K562 (cell line): ENCODE measurements around the gene ENC1. TPM values are rescaled to one million over a fixed set of nuclear protein-coding genes. Genes with fewer than 3 reads are reported as not detected.
A peak's percentile ranks its signal among the peaks of the same experiment; 100 is the strongest.

Experiments
- FOXM1 ChIP-seq, 2 experiments: fragments of 450-650 bp in 1 of 2; sonication (generic) in 1 of 2; formaldehyde crosslinking in 1 of 2; IDR thresholded peaks; 2 replicates each; pipeline versions ENCODE4 v1.6.1 to v1.9.0; 2017 to 2022; ENCODE audit warnings: low read depth in 2 of 2, mild to moderate bottlenecking in 2 of 2, missing genetic modification reagents in 1 of 2, moderate library complexity in 1 of 2
- U2AF2 ChIP-seq: fragments of 200-400 bp; formaldehyde crosslinking; optimal IDR thresholded peaks from 2 replicates; pipeline ENCODE3; 2017; ENCODE audit warnings: low read depth, mild to moderate bottlenecking, low read length
- ZNF57 ChIP-seq: fragments of 450-650 bp; formaldehyde crosslinking; IDR thresholded peaks from 2 replicates; pipeline ENCODE4 v1.4.0; 2020; ENCODE audit warnings: mild to moderate bottlenecking, moderate library complexity
- polyA plus RNA-seq, 8 experiments: library from polyadenylated mRNA; depleted of rRNA in 4 of 8; stranded (reverse) in 5 of 8; unstranded in 3 of 8; fragments of >200 nt; fragmentation: Nextera tagmentation in 2 of 8; fragmentation: Illumina TruSeq in 1 of 8; extraction: Ambion mirVana in 2 of 8; extraction: Trizol in 1 of 8; gene quantifications; 2 replicates each; pipeline versions ENCODE4 v1.2.1 to v1.2.3, GENCODE V29; 2011 to 2014; ENCODE audit warnings: inconsistent platforms in 1 of 8, missing spikeins in 1 of 8
- total RNA-seq, 7 experiments: library from RNA; depleted of rRNA in 6 of 7; stranded (reverse); fragments of >200 nt in 6 of 7; fragmentation: Illumina TruSeq in 2 of 7; extraction: Trizol in 2 of 7; gene quantifications; 2 replicates each; pipeline versions ENCODE4 v1.2.1 to v1.2.3, GENCODE V29; 2011 to 2021; ENCODE audit warnings: low replicate concordance in 1 of 7
- TF ChIP-seq, protein P1 (sequence below): sonication (generic); formaldehyde crosslinking; IDR thresholded peaks from 2 replicates; pipeline ENCODE4 v1.8.1; 2023; ENCODE audit warnings: missing genetic modification reagents, mild to moderate bottlenecking, borderline replicate concordance
- TF ChIP-seq, protein P2 (sequence below), 3 experiments: fragments of 200-800 bp in 1 of 3; fragments of 250-450 bp in 1 of 3; fragments of 450-650 bp in 1 of 3; sonication (Bioruptor Pico) in 1 of 3; sonication (Bioruptor generic) in 1 of 3; formaldehyde crosslinking in 1 of 3; IDR thresholded peaks; 2 replicates each; pipeline versions ENCODE4 v1.6.1 to v1.8.0; 2016 to 2022; ENCODE audit warnings: mild to moderate bottlenecking in 2 of 3, missing genetic modification characterization in 2 of 3, missing compliant biosample characterization in 1 of 3, moderate library complexity in 1 of 3
- TF ChIP-seq, protein P3 (sequence below), 2 experiments: fragments of 450-650 bp; conservative IDR thresholded peaks; 2 replicates each; pipeline ENCODE4 v1.6.1; 2017; ENCODE audit warnings: mild to moderate bottlenecking in 2 of 2, moderate library complexity in 2 of 2
- TF ChIP-seq, protein P4 (sequence below), 2 experiments: fragments of 450-650 bp in 1 of 2; IDR thresholded peaks; 2 replicates each; pipeline ENCODE4 v1.6.1; 2011 to 2017; ENCODE audit warnings: low read depth in 2 of 2, antibody characterized with exemption in 1 of 2, borderline replicate concordance in 1 of 2, low read length in 1 of 2, mild to moderate bottlenecking in 1 of 2, mixed read lengths in 1 of 2; ENCODE audit not compliant: control insufficient read depth in 1 of 2
- TF ChIP-seq, protein P5 (sequence below): fragments of 450-650 bp; IDR thresholded peaks from 2 replicates; pipeline ENCODE4 v1.6.1; 2014; ENCODE audit warnings: low read depth, mild to moderate bottlenecking, moderate library complexity, borderline replicate concordance

Gene ENC1
- total and polyA plus RNA-seq, 9 of the 15 experiments (the other 6 are each of a cell fraction or from before 2014, with no cell fraction given), result 0.17 to 3.2 (median 0.97) TPM

DNA sequence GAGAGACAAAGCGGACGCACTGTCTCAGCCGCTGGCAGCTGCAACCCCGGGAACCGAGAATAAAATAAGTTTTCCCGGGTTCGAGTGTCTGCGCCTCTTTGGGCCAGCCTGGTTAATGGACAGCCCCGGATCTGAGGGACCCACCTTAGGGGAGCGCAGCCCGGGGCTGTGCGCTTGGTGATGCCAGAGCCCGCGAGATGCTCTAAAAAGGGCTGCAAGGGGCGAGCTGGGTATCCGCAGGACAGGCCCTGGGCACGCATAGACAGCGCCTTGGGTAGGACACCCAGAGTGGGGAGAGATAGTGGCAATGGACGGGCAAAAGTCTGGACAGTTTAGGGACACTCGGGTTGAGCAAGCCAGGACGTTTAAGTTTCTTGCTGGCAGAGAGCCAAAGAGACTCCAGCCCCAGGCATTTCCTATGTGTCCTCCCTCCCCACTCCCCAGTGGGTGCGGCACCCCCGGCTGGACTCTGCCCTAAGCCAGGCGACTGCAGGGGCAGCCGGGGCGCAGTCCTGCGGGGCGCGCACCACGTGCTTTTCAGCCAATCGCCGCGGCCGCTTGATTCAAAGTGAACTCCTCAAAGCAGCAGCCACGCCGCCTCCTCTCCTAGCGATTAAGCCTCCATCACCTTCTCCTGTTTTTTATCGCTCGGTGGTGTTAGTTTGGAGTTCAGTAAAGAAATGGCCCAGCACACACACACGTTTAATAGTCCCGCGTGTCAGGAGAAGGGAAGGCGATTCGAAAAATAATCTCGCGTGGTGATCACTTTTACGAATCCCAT is 616 bp upstream of the ENC1 start (continued):
- TF ChIP-seq, protein P1, sequence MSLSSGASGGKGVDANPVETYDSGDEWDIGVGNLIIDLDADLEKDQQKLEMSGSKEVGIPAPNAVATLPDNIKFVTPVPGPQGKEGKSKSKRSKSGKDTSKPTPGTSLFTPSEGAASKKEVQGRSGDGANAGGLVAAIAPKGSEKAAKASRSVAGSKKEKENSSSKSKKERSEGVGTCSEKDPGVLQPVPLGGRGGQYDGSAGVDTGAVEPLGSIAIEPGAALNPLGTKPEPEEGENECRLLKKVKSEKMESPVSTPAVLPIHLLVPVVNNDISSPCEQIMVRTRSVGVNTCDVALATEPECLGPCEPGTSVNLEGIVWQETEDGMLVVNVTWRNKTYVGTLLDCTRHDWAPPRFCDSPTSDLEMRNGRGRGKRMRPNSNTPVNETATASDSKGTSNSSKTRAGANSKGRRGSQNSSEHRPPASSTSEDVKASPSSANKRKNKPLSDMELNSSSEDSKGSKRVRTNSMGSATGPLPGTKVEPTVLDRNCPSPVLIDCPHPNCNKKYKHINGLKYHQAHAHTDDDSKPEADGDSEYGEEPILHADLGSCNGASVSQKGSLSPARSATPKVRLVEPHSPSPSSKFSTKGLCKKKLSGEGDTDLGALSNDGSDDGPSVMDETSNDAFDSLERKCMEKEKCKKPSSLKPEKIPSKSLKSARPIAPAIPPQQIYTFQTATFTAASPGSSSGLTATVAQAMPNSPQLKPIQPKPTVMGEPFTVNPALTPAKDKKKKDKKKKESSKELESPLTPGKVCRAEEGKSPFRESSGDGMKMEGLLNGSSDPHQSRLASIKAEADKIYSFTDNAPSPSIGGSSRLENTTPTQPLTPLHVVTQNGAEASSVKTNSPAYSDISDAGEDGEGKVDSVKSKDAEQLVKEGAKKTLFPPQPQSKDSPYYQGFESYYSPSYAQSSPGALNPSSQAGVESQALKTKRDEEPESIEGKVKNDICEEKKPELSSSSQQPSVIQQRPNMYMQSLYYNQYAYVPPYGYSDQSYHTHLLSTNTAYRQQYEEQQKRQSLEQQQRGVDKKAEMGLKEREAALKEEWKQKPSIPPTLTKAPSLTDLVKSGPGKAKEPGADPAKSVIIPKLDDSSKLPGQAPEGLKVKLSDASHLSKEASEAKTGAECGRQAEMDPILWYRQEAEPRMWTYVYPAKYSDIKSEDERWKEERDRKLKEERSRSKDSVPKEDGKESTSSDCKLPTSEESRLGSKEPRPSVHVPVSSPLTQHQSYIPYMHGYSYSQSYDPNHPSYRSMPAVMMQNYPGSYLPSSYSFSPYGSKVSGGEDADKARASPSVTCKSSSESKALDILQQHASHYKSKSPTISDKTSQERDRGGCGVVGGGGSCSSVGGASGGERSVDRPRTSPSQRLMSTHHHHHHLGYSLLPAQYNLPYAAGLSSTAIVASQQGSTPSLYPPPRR (CRISPR knock-in tag), result no peak
- TF ChIP-seq, protein P2, sequence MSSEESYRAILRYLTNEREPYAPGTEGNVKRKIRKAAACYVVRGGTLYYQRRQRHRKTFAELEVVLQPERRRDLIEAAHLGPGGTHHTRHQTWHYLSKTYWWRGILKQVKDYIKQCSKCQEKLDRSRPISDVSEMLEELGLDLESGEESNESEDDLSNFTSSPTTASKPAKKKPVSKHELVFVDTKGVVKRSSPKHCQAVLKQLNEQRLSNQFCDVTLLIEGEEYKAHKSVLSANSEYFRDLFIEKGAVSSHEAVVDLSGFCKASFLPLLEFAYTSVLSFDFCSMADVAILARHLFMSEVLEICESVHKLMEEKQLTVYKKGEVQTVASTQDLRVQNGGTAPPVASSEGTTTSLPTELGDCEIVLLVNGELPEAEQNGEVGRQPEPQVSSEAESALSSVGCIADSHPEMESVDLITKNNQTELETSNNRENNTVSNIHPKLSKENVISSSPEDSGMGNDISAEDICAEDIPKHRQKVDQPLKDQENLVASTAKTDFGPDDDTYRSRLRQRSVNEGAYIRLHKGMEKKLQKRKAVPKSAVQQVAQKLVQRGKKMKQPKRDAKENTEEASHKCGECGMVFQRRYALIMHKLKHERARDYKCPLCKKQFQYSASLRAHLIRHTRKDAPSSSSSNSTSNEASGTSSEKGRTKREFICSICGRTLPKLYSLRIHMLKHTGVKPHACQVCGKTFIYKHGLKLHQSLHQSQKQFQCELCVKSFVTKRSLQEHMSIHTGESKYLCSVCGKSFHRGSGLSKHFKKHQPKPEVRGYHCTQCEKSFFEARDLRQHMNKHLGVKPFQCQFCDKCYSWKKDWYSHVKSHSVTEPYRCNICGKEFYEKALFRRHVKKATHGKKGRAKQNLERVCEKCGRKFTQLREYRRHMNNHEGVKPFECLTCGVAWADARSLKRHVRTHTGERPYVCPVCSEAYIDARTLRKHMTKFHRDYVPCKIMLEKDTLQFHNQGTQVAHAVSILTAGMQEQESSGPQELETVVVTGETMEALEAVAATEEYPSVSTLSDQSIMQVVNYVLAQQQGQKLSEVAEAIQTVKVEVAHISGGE (CRISPR knock-in tag; IDR thresholded peaks at IDR 0.05), result no peak
- TF ChIP-seq FOXM1 (IDR thresholded peaks at IDR 0.05; ENCODE audit: low read depth) (peak; percentile 77; the same call in 1 of the 2 replicates), FOXM1 (CRISPR knock-in tag; IDR thresholded peaks at IDR 0.05; ENCODE audit: low read depth) (no peak), U2AF2 (no peak), ZNF57 (CRISPR knock-in tag) (no peak)
- TF ChIP-seq, protein P3, sequence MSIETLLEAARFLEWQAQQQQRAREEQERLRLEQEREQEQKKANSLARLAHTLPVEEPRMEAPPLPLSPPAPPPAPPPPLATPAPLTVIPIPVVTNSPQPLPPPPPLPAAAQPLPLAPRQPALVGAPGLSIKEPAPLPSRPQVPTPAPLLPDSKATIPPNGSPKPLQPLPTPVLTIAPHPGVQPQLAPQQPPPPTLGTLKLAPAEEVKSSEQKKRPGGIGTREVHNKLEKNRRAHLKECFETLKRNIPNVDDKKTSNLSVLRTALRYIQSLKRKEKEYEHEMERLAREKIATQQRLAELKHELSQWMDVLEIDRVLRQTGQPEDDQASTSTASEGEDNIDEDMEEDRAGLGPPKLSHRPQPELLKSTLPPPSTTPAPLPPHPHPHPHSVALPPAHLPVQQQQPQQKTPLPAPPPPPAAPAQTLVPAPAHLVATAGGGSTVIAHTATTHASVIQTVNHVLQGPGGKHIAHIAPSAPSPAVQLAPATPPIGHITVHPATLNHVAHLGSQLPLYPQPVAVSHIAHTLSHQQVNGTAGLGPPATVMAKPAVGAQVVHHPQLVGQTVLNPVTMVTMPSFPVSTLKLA (conservative IDR thresholded peaks at IDR 0.05), result peak; percentile 51 to 70; a peak in 3 of 4 replicates
- TF ChIP-seq, protein P4, sequence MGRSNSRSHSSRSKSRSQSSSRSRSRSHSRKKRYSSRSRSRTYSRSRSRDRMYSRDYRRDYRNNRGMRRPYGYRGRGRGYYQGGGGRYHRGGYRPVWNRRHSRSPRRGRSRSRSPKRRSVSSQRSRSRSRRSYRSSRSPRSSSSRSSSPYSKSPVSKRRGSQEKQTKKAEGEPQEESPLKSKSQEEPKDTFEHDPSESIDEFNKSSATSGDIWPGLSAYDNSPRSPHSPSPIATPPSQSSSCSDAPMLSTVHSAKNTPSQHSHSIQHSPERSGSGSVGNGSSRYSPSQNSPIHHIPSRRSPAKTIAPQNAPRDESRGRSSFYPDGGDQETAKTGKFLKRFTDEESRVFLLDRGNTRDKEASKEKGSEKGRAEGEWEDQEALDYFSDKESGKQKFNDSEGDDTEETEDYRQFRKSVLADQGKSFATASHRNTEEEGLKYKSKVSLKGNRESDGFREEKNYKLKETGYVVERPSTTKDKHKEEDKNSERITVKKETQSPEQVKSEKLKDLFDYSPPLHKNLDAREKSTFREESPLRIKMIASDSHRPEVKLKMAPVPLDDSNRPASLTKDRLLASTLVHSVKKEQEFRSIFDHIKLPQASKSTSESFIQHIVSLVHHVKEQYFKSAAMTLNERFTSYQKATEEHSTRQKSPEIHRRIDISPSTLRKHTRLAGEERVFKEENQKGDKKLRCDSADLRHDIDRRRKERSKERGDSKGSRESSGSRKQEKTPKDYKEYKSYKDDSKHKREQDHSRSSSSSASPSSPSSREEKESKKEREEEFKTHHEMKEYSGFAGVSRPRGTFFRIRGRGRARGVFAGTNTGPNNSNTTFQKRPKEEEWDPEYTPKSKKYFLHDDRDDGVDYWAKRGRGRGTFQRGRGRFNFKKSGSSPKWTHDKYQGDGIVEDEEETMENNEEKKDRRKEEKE (IDR thresholded peaks at IDR 0.05; ENCODE audit: borderline replicate concordance in 1 of 2, control insufficient read depth in 1 of 2, low read depth in 2 of 2, low read length in 1 of 2), result no peak
- TF ChIP-seq, protein P5, sequence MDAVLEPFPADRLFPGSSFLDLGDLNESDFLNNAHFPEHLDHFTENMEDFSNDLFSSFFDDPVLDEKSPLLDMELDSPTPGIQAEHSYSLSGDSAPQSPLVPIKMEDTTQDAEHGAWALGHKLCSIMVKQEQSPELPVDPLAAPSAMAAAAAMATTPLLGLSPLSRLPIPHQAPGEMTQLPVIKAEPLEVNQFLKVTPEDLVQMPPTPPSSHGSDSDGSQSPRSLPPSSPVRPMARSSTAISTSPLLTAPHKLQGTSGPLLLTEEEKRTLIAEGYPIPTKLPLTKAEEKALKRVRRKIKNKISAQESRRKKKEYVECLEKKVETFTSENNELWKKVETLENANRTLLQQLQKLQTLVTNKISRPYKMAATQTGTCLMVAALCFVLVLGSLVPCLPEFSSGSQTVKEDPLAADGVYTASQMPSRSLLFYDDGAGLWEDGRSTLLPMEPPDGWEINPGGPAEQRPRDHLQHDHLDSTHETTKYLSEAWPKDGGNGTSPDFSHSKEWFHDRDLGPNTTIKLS, result no peak
